HG02852 (cell line): ENCODE measurements around the gene YWHAB.

Source experiments
- ATAC-seq: cut with Tn5 transposase; IDR thresholded peaks from one replicate; pipeline ENCODE4 v1.9.1; 2021; ENCODE audit warnings: mild to moderate bottlenecking, moderate library complexity; ENCODE audit not compliant: unreplicated experiment

Gene YWHAB

DNA sequence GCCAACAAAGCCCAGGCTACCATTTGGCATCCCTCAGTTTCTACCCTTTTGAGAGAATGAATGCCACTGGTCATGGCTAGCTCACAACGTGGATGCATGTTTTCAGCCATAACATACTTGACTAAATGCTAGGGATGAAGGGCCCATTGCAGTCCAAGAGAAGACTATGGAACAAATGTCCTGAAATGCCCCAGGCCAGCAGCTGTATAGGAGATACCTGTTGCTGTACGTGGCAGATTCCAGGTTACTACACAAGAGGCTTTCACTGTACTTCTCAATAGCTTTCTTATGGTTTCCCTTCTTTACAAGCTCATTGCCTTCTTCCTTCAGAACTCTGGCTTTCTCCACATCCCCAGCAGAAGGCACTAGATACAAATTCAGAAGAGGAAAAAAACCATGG lies 63.0 kb downstream of the YWHAB start:
- no peak for ATAC-seq

GRCh38 chr20:44950368-44950767 lies 64.9 kb downstream of the YWHAB start:
- no peak for ATAC-seq

- ATAC-seq, result no peak
These were observed 67.2 kb downstream of the YWHAB start for GRCh38 chr20:44952731-44953130.

DNA sequence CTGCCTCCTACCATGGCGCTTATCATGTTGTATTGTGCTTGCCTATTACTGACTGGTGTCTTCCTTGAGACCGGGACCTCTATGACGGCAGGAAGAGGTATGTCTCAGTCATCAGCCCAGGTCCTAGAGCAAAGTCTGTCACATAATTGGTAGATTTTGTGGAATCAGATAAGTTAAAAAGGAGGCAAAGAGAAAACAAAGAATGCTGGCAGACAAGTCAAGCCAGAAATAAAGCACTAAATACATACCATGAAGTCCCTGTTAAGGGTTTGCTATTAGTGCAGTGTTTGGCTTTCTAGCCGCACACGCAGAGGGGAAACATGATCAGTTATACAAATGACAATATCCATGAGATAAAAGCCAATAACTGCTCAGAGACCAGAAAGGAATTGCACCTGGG lies 68.7 kb downstream of the YWHAB start:
- no peak for ATAC-seq

DNA sequence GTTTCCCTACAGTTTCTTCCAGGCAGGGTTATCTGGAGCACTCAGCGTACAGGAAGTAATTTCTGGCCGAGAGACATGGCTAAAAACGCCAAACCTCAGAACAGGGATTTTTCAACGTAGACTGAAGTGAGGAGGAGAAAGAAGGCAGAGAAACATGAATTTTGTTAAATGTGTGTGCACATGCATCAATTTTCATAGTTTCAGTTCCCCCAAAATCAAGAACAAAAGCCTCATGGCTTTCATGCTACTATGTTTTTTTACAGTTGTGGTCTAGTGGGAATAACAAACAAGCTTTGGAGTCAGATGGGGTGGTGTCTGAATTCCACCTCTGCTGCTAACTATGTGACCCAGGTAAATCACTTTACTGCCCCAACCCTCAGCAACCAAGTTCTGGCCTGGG lies 69.8 kb downstream of the YWHAB start:
- no peak for ATAC-seq

GRCh38 chr20:44956410-44956809 lies 70.9 kb downstream of the YWHAB start:
- ATAC-seq, result no peak
